ENCODE measurements around the gene PKNOX2. TPM values are rescaled to one million over a fixed set of nuclear protein-coding genes. Genes with fewer than 3 reads are reported as not detected.

PKNOX2 gene
- total RNA-seq, 1 experiment from 2014 or later = not detected

DNA sequence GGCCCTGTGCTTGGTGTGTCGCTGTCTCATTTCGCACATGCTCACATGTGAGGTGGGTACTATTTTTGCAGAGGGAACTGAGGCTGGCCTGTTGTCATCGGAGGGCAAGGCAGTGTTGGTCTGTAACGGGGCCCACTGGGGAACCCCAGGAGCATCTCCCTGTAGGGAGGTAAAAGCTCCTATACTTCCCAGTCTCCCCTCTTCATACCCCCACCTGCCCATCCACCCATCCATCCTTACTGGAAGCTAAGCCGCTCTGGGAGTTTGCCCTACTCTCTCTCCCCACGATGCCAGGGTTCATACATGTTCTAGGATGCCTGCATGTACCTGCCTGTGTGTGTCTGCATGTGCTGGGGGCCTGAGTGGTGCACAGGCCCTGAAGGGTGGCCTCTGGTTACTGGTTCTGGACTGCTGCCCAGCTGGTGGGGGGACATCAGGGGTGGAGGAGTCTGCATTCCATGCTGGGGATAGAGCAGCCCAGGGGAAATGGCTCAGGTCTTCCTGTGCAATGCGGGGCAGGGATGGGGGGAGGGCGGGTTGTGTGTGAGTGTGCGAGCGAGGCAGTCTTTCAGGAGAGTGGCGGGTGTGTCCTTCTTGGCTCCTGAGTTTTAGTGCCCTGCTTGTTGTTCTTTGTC lies 77.7 kb downstream of the PKNOX2 start:
- Mint-ChIP-seq H3K27me3 (ENCODE audit: insufficient read depth, unreplicated experiment) (peaks cover 33% of the 10 kb centered on the region), H3K9me3 (ENCODE audit: unreplicated experiment) (no peaks in the 10 kb centered on the region), H3K27ac (ENCODE audit: unreplicated experiment) (no peak overlapping the region), H3K4me3 (ENCODE audit: unreplicated experiment) (no peak overlapping the region), H3K4me1 (ENCODE audit: low read depth, unreplicated experiment) (no peaks in the 10 kb centered on the region), H3K36me3 (ENCODE audit: insufficient read depth, unreplicated experiment) (no peaks in the 10 kb centered on the region)
- Histone ChIP-seq H3K4me1 (no peaks in the 10 kb centered on the region), H3K36me3 (ENCODE audit: control insufficient read depth, insufficient read depth, low read length) (no peaks in the 10 kb centered on the region), H3K9me3 (0 out of 2 replicates have a peak, but pooled peaks cover 4% of the 10 kb centered on the region), H3K27me3 (replicated peaks; ENCODE audit: control insufficient read depth, insufficient read depth, low read length) (peaks cover 2% of the 10 kb centered on the region; the same call in 1 of the 2 replicates), H3K4me3 (ENCODE audit: low read depth, low read length) (no peak overlapping the region)
- CTCF ChIA-PET = no interaction called here
- TF ChIP-seq, protein P1, sequence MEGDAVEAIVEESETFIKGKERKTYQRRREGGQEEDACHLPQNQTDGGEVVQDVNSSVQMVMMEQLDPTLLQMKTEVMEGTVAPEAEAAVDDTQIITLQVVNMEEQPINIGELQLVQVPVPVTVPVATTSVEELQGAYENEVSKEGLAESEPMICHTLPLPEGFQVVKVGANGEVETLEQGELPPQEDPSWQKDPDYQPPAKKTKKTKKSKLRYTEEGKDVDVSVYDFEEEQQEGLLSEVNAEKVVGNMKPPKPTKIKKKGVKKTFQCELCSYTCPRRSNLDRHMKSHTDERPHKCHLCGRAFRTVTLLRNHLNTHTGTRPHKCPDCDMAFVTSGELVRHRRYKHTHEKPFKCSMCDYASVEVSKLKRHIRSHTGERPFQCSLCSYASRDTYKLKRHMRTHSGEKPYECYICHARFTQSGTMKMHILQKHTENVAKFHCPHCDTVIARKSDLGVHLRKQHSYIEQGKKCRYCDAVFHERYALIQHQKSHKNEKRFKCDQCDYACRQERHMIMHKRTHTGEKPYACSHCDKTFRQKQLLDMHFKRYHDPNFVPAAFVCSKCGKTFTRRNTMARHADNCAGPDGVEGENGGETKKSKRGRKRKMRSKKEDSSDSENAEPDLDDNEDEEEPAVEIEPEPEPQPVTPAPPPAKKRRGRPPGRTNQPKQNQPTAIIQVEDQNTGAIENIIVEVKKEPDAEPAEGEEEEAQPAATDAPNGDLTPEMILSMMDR (IDR thresholded peaks at IDR 0.05; ENCODE audit: insufficient read depth in 1 of 2, low read depth in 1 of 2, low read length in 1 of 2, severe bottlenecking in 1 of 2, unreplicated experiment in 1 of 2) = no peak
- BruUV-seq (replicated peaks) = no TSS peak
- intact Hi-C loops (cut with micrococcal nuclease; ENCODE audit: unreplicated experiment) = no loop called here
- DNase-seq = no peak
- POLR2A ChIA-PET = no interaction called here

DNA sequence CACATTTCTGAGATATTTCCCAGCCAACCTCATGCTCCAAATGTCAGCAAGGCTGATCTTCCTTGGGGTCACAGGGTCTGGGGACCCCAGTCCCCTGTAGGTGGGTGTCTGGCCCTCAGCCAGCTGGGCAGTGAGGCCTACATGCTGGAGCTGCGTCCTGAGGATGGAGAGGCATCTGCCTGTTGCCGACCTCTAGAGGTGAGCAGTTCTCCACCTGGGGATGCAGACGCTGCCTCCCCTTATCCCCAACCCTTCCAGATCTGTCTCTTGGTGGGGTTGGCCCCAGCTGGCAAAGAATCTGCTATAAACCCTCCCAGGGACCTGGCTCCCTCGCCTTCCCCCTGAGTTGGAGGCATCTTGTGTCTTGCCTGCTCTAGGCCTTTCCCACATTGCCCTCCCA lies 79.6 kb downstream of the PKNOX2 start:
- H3K4me1 Mint-ChIP-seq (ENCODE audit: low read depth, unreplicated experiment) = no peaks in the 10 kb centered on the region
- no peak overlapping the region for H3K4me3 Mint-ChIP-seq (ENCODE audit: unreplicated experiment)
- H3K4me3 ChIP-seq (ENCODE audit: low read depth, low read length) = no peak overlapping the region
- H3K9me3 ChIP-seq = 0 out of 2 replicates have a peak, but pooled peaks cover 4% of the 10 kb centered on the region
- no TSS peak for BruUV-seq (replicated peaks)
- H3K27me3 Mint-ChIP-seq (ENCODE audit: insufficient read depth, unreplicated experiment) = peaks cover 36% of the 10 kb centered on the region
- no peak overlapping the region for H3K27ac Mint-ChIP-seq (ENCODE audit: unreplicated experiment)
- DNase-seq = no peak
- TF ChIP-seq, protein P1 (IDR thresholded peaks at IDR 0.05; ENCODE audit: insufficient read depth in 1 of 2, low read depth in 1 of 2, low read length in 1 of 2, severe bottlenecking in 1 of 2, unreplicated experiment in 1 of 2) = no peak
- H3K36me3 Mint-ChIP-seq (ENCODE audit: insufficient read depth, unreplicated experiment) = no peaks in the 10 kb centered on the region
- no peaks in the 10 kb centered on the region for H3K4me1 ChIP-seq
- POLR2A ChIA-PET = no interaction called here
- no peaks in the 10 kb centered on the region for H3K36me3 ChIP-seq (ENCODE audit: control insufficient read depth, insufficient read depth, low read length)
- intact Hi-C loops (cut with micrococcal nuclease; ENCODE audit: unreplicated experiment) = no loop called here
- CTCF ChIA-PET = interaction anchor here (0.6 kb wide), 1 partner anchor 139 kb away, joined by 4 read pairs; no protein-coding TSS in a partner anchor
- no peaks in the 10 kb centered on the region; the same call in 1 of the 2 replicates for H3K27me3 ChIP-seq (replicated peaks; ENCODE audit: control insufficient read depth, insufficient read depth, low read length)
- H3K9me3 Mint-ChIP-seq (ENCODE audit: unreplicated experiment) = no peaks in the 10 kb centered on the region

DNA sequence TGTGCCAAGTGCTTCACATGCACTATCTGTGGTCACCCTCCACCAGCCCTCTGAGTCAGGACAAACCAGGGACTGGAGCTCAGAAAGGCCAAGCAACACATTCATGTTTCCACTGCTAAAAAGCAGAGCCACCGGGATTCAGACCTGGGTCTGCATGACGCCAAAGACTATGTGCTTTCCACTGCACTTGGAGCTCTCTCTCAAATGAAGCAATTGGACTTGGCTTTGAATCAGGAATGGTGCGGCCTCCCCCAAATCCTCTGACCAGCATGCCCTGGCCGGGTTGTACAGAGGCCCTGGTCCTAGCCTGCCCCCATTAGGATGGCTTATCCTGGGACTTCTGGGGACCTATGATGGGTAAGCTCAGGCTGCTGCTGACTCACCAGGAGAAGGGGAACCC lies 80.7 kb downstream of the PKNOX2 start:
- TF ChIP-seq, protein P1 (IDR thresholded peaks at IDR 0.05; ENCODE audit: insufficient read depth in 1 of 2, low read depth in 1 of 2, low read length in 1 of 2, severe bottlenecking in 1 of 2, unreplicated experiment in 1 of 2) = no peak
- no peaks in the 10 kb centered on the region for H3K36me3 Mint-ChIP-seq (ENCODE audit: insufficient read depth, unreplicated experiment)
- no peak for DNase-seq
- Histone ChIP-seq H3K9me3 (0 out of 2 replicates have a peak, but pooled peaks cover 4% of the 10 kb centered on the region), H3K36me3 (ENCODE audit: control insufficient read depth, insufficient read depth, low read length) (no peaks in the 10 kb centered on the region), H3K4me3 (ENCODE audit: low read depth, low read length) (no peak overlapping the region), H3K4me1 (no peaks in the 10 kb centered on the region), H3K27me3 (replicated peaks; ENCODE audit: control insufficient read depth, insufficient read depth, low read length) (no peaks in the 10 kb centered on the region; the same call in 1 of the 2 replicates)
- no peaks in the 10 kb centered on the region for H3K4me1 Mint-ChIP-seq (ENCODE audit: low read depth, unreplicated experiment)
- peaks cover 27% of the 10 kb centered on the region for H3K27me3 Mint-ChIP-seq (ENCODE audit: insufficient read depth, unreplicated experiment)
- H3K27ac Mint-ChIP-seq (ENCODE audit: unreplicated experiment) = no peak overlapping the region
- H3K4me3 Mint-ChIP-seq (ENCODE audit: unreplicated experiment) = no peak overlapping the region
- POLR2A ChIA-PET = no interaction called here
- CTCF ChIA-PET = no interaction called here
- no peaks in the 10 kb centered on the region for H3K9me3 Mint-ChIP-seq (ENCODE audit: unreplicated experiment)
- no TSS peak for BruUV-seq (replicated peaks)
- intact Hi-C loops (cut with micrococcal nuclease; ENCODE audit: unreplicated experiment) = no loop called here

Measured in Caco-2 (cell line).